ENCODE results near the gene DNAAF8. TPM values are rescaled to one million over a fixed set of nuclear protein-coding genes. Genes with fewer than 3 reads are reported as not detected.

Gene DNAAF8
- total RNA-seq, 1 experiment from 2014 or later, result 0.39 TPM

GRCh38 chr16:4685292-4685691 lies 49.0 kb upstream of the DNAAF8 start:
- Histone ChIP-seq H3K4me1 (ENCODE audit: insufficient read depth, low read length) (no peaks in the 10 kb centered on the region), H2BK12ac (ENCODE audit: insufficient read length, low read depth, low read length) (no peak overlapping the region), H3K9me3 (ENCODE audit: control insufficient read depth, low read depth, low read length) (no peaks in the 10 kb centered on the region), H4K8ac (replicated peaks; ENCODE audit: insufficient read length, low read depth, low read length) (no peak overlapping the region), H3K56ac (ENCODE audit: insufficient read length, low read depth, low read length) (no peak overlapping the region), H2BK120ac (ENCODE audit: low read depth, low read length, poor library complexity, severe bottlenecking) (no peak overlapping the region), H3K14ac (ENCODE audit: insufficient read depth, low read length) (no peak overlapping the region), H2AFZ (ENCODE audit: low read length) (no peak overlapping the region), H2AK5ac (ENCODE audit: insufficient read length, low read length) (no peak overlapping the region), H3T11ph (ENCODE audit: low read length) (no peak overlapping the region), H3K27ac (ENCODE audit: insufficient read length, low read depth, low read length) (no peak overlapping the region), H4K91ac (ENCODE audit: insufficient read length, low read depth, low read length) (no peak overlapping the region), H4K20me1 (ENCODE audit: control insufficient read depth, insufficient read depth, insufficient read length) (no peaks in the 10 kb centered on the region), H2BK15ac (ENCODE audit: low read depth, low read length) (no peak overlapping the region), H3K23ac (ENCODE audit: insufficient read length, low read depth, low read length) (no peak overlapping the region), H3K79me1 (ENCODE audit: insufficient read depth, low read depth, low read length, poor library complexity, severe bottlenecking) (no peaks in the 10 kb centered on the region), H3K4me2 (ENCODE audit: insufficient read depth, insufficient read length, low read length) (no peak overlapping the region), H3K18ac (ENCODE audit: insufficient read length, low read depth, low read length) (no peak overlapping the region), H3K27me3 (ENCODE audit: insufficient read depth, low read length) (no peaks in the 10 kb centered on the region), H3K23me2 (ENCODE audit: insufficient read length, low read depth, low read length, poor library complexity, severe bottlenecking) (no peaks in the 10 kb centered on the region), H3K9ac (ENCODE audit: extremely low read depth, insufficient read length, low read length) (no peak overlapping the region), H3K79me2 (ENCODE audit: insufficient read depth, low read length) (no peaks in the 10 kb centered on the region), H4K5ac (ENCODE audit: insufficient read length, low read depth, low read length) (no peak overlapping the region), H2BK5ac (ENCODE audit: insufficient read length, low read length) (no peak overlapping the region), H3K4ac (ENCODE audit: low read depth, low read length) (no peak overlapping the region), H2BK20ac (ENCODE audit: low read depth, low read length, poor library complexity, severe bottlenecking) (no peak overlapping the region)
- no peaks in the 10 kb centered on the region for H3K9me3 Mint-ChIP-seq
- TF ChIP-seq CTCF (conservative IDR thresholded peaks at IDR 0.05), result no peak
- peaks cover 2 to 32% (median 27%) of the 10 kb centered on the region in 3 experiments; a peak in 6 of 7 replicates for H3K36me3 Mint-ChIP-seq (ENCODE audit: insufficient read depth in 1 of 3, low read depth in 3 of 3)
- H3K27ac Mint-ChIP-seq, result 0 out of 7 replicates have a peak overlapping the region, but pooled peaks of 1 of the 3 experiments have one; percentile 68
- no peak overlapping the region for H3K4me3 Mint-ChIP-seq
- no CpG with 5 or more reads among the region's 13 CpGs for WGBS (ENCODE audit: extremely low coverage, insufficient read length, low lambda C conversion rate)
- no peaks in the 10 kb centered on the region for H3K4me1 Mint-ChIP-seq
- no peak for DNase-seq
- no peaks in the 10 kb centered on the region for H3K27me3 Mint-ChIP-seq (ENCODE audit: low read depth)
